ENCODE measurements around the gene ERGIC1. TPM values are rescaled to one million over a fixed set of nuclear protein-coding genes. Genes with fewer than 3 reads are reported as not detected.

The ERGIC1 gene
- total and polyA plus RNA-seq, 2 experiments from 2014 or later: 25.2 to 92.2 TPM

DNA sequence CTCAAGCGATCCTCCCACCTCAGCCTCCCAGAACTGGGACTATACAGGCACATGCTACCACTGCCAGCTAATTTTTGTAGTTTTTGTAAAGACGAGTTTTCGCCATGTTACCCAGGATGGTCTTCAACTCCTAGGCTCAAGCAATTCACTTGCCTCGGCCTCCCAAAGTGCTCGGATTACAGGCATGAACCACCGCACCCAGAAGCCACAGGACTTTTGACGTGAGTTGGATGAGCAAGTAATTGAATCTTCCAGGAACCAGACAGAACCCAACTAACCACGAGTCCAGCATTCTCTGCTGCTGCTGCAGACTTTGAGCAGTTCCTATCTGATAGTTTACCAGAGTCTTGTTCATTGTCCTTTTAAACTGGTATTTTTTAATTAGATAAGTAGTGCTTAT, 139.9 kb downstream of the ERGIC1 start:
- no peaks in the 10 kb centered on the region for H3K4me1 ChIP-seq (ENCODE audit: insufficient read depth)
- no peaks in the 10 kb centered on the region for H4K20me1 ChIP-seq (replicated peaks; ENCODE audit: insufficient read depth)
- no peak for DNase-seq (ENCODE audit: low spot score)
- no peak overlapping the region for H3K27ac Mint-ChIP-seq
- H3K79me2 ChIP-seq (replicated peaks; ENCODE audit: insufficient read depth): no peaks in the 10 kb centered on the region
- no peak overlapping the region for H3K4me2 ChIP-seq
- H3K4me1 Mint-ChIP-seq: no peaks in the 10 kb centered on the region
- H3K36me3 ChIP-seq (ENCODE audit: insufficient read depth): no peaks in the 10 kb centered on the region
- no peaks in the 10 kb centered on the region for H3K9me2 ChIP-seq (ENCODE audit: insufficient read depth)
- H3F3A ChIP-seq (replicated peaks; ENCODE audit: low read depth): no peaks in the 10 kb centered on the region
- no peak overlapping the region for H3K27ac ChIP-seq (ENCODE audit: low read depth)
- no peak overlapping the region for H3K4me3 ChIP-seq
- peaks cover 3% of the 10 kb centered on the region for H3K27me3 Mint-ChIP-seq (ENCODE audit: insufficient read depth, low read depth, poor library complexity)
- ATAC-seq: no peak
- TF ChIP-seq, protein P1, sequence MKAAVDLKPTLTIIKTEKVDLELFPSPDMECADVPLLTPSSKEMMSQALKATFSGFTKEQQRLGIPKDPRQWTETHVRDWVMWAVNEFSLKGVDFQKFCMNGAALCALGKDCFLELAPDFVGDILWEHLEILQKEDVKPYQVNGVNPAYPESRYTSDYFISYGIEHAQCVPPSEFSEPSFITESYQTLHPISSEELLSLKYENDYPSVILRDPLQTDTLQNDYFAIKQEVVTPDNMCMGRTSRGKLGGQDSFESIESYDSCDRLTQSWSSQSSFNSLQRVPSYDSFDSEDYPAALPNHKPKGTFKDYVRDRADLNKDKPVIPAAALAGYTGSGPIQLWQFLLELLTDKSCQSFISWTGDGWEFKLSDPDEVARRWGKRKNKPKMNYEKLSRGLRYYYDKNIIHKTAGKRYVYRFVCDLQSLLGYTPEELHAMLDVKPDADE (IDR thresholded peaks at IDR 0.05): no peak
- no peaks in the 10 kb centered on the region for H3K9me3 Mint-ChIP-seq
- no peak overlapping the region for H2AFZ ChIP-seq
- H3K4me3 Mint-ChIP-seq: no peak overlapping the region
- peaks cover 4% of the 10 kb centered on the region; the same call in 2 of the 3 replicates for H3K36me3 Mint-ChIP-seq (ENCODE audit: low read depth)
- peaks cover 8% of the 10 kb centered on the region; the same call in 1 of the 2 replicates for H3K27me3 ChIP-seq (ENCODE audit: insufficient read depth)

DNA sequence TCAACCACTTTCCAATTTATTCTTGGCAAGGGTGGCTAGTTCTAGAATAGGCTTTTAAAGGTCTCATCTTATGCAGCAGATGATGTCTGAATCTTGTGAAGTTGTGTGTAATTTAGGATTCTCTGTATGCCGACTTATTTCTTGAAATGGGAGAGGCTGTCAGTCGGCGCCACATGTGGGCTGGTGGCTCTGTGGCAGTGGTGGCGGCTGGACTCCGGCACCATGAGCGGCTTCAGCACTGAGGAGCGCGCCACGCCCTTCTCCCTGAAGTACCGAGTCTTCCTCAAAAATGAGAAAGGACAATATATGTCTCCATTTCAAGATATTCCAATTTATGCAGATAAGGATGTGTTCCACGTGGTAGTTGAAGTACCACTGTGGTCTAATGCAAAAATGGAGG, 141.2 kb downstream of the ERGIC1 start:
- Mint-ChIP-seq H3K9me3 (no peaks in the 10 kb centered on the region), H3K27ac (no peak overlapping the region), H3K27me3 (ENCODE audit: insufficient read depth, low read depth, poor library complexity) (peaks cover 5% of the 10 kb centered on the region), H3K4me1 (no peaks in the 10 kb centered on the region), H3K36me3 (ENCODE audit: low read depth) (no peaks in the 10 kb centered on the region), H3K4me3 (no peak overlapping the region)
- Histone ChIP-seq H2AFZ (no peak overlapping the region), H3K27ac (ENCODE audit: low read depth) (no peak overlapping the region), H3K4me2 (no peak overlapping the region), H4K20me1 (replicated peaks; ENCODE audit: insufficient read depth) (no peaks in the 10 kb centered on the region), H3K4me1 (ENCODE audit: insufficient read depth) (no peaks in the 10 kb centered on the region), H3K79me2 (replicated peaks; ENCODE audit: insufficient read depth) (no peaks in the 10 kb centered on the region), H3K27me3 (ENCODE audit: insufficient read depth) (peaks cover 8% of the 10 kb centered on the region; the same call in 1 of the 2 replicates), H3K4me3 (no peak overlapping the region), H3K36me3 (ENCODE audit: insufficient read depth) (no peaks in the 10 kb centered on the region), H3K9me2 (ENCODE audit: insufficient read depth) (no peaks in the 10 kb centered on the region), H3F3A (replicated peaks; ENCODE audit: low read depth) (no peaks in the 10 kb centered on the region)
- ATAC-seq: no peak
- no peak for DNase-seq (ENCODE audit: low spot score)
- TF ChIP-seq, protein P2, sequence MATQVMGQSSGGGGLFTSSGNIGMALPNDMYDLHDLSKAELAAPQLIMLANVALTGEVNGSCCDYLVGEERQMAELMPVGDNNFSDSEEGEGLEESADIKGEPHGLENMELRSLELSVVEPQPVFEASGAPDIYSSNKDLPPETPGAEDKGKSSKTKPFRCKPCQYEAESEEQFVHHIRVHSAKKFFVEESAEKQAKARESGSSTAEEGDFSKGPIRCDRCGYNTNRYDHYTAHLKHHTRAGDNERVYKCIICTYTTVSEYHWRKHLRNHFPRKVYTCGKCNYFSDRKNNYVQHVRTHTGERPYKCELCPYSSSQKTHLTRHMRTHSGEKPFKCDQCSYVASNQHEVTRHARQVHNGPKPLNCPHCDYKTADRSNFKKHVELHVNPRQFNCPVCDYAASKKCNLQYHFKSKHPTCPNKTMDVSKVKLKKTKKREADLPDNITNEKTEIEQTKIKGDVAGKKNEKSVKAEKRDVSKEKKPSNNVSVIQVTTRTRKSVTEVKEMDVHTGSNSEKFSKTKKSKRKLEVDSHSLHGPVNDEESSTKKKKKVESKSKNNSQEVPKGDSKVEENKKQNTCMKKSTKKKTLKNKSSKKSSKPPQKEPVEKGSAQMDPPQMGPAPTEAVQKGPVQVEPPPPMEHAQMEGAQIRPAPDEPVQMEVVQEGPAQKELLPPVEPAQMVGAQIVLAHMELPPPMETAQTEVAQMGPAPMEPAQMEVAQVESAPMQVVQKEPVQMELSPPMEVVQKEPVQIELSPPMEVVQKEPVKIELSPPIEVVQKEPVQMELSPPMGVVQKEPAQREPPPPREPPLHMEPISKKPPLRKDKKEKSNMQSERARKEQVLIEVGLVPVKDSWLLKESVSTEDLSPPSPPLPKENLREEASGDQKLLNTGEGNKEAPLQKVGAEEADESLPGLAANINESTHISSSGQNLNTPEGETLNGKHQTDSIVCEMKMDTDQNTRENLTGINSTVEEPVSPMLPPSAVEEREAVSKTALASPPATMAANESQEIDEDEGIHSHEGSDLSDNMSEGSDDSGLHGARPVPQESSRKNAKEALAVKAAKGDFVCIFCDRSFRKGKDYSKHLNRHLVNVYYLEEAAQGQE (IDR thresholded peaks at IDR 0.05; ENCODE audit: unreplicated experiment): no peak
- TF ChIP-seq POLR2AphosphoS5 (IDR thresholded peaks at IDR 0.05; ENCODE audit: low read depth) (no peak), EZH2 (IDR thresholded peaks at IDR 0.05; ENCODE audit: low read depth, unreplicated experiment) (no peak), ZNF114 (CRISPR knock-in tag; IDR thresholded peaks at IDR 0.05) (no peak), JUNB (IDR thresholded peaks at IDR 0.05; ENCODE audit: unreplicated experiment) (no peak), STAT1 (IDR thresholded peaks at IDR 0.05; ENCODE audit: unreplicated experiment) (no peak), EZH2phosphoT487 (IDR thresholded peaks at IDR 0.05; ENCODE audit: unreplicated experiment) (no peak), NANOG (IDR thresholded peaks at IDR 0.05; ENCODE audit: borderline replicate concordance) (no peak)
- TF ChIP-seq, protein P3, sequence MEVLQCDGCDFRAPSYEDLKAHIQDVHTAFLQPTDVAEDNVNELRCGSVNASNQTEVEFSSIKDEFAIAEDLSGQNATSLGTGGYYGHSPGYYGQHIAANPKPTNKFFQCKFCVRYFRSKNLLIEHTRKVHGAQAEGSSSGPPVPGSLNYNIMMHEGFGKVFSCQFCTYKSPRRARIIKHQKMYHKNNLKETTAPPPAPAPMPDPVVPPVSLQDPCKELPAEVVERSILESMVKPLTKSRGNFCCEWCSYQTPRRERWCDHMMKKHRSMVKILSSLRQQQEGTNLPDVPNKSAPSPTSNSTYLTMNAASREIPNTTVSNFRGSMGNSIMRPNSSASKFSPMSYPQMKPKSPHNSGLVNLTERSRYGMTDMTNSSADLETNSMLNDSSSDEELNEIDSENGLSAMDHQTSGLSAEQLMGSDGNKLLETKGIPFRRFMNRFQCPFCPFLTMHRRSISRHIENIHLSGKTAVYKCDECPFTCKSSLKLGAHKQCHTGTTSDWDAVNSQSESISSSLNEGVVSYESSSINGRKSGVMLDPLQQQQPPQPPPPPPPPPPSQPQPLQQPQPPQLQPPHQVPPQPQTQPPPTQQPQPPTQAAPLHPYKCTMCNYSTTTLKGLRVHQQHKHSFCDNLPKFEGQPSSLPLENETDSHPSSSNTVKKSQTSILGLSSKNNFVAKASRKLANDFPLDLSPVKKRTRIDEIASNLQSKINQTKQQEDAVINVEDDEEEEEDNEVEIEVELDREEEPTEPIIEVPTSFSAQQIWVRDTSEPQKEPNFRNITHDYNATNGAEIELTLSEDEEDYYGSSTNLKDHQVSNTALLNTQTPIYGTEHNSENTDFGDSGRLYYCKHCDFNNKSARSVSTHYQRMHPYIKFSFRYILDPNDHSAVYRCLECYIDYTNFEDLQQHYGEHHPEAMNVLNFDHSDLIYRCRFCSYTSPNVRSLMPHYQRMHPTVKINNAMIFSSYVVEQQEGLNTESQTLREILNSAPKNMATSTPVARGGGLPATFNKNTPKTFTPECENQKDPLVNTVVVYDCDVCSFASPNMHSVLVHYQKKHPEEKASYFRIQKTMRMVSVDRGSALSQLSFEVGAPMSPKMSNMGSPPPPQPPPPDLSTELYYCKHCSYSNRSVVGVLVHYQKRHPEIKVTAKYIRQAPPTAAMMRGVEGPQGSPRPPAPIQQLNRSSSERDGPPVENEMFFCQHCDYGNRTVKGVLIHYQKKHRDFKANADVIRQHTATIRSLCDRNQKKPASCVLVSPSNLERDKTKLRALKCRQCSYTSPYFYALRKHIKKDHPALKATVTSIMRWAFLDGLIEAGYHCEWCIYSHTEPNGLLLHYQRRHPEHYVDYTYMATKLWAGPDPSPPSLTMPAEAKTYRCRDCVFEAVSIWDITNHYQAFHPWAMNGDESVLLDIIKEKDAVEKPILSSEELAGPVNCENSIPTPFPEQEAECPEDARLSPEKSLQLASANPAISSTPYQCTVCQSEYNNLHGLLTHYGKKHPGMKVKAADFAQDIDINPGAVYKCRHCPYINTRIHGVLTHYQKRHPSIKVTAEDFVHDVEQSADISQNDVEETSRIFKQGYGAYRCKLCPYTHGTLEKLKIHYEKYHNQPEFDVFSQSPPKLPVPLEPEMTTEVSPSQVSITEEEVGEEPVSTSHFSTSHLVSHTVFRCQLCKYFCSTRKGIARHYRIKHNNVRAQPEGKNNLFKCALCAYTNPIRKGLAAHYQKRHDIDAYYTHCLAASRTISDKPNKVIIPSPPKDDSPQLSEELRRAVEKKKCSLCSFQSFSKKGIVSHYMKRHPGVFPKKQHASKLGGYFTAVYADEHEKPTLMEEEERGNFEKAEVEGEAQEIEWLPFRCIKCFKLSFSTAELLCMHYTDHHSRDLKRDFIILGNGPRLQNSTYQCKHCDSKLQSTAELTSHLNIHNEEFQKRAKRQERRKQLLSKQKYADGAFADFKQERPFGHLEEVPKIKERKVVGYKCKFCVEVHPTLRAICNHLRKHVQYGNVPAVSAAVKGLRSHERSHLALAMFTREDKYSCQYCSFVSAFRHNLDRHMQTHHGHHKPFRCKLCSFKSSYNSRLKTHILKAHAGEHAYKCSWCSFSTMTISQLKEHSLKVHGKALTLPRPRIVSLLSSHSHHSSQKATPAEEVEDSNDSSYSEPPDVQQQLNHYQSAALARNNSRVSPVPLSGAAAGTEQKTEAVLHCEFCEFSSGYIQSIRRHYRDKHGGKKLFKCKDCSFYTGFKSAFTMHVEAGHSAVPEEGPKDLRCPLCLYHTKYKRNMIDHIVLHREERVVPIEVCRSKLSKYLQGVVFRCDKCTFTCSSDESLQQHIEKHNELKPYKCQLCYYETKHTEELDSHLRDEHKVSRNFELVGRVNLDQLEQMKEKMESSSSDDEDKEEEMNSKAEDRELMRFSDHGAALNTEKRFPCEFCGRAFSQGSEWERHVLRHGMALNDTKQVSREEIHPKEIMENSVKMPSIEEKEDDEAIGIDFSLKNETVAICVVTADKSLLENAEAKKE (CRISPR knock-in tag; IDR thresholded peaks at IDR 0.05): no peak
